Measurements from ENCODE around the gene PDE9A.

The PDE9A gene

GRCh38 chr21:42754270-42754933, 101.0 kb downstream of the PDE9A start:
- no peak overlapping the region for H3K4me2 ChIP-seq (ENCODE audit: low read length)
- H3K9me3 ChIP-seq (replicated peaks; ENCODE audit: low read length) = no peaks in the 10 kb centered on the region
- no peak overlapping the region for H3K9ac ChIP-seq (ENCODE audit: low read depth, low read length)
- no peaks in the 10 kb centered on the region for H3K4me1 ChIP-seq (ENCODE audit: control insufficient read depth, insufficient read depth, low read length)
- H3K4me3 ChIP-seq (ENCODE audit: low read length) = no peak overlapping the region
- H3K36me3 ChIP-seq (ENCODE audit: insufficient read depth, low read length) = no peaks in the 10 kb centered on the region
- H3K27me3 ChIP-seq (ENCODE audit: control insufficient read depth, insufficient read depth, low read length) = peaks cover 41% of the 10 kb centered on the region

GRCh38 chr21:42755031-42755665, 101.7 kb downstream of the PDE9A start:
- Histone ChIP-seq H3K36me3 (ENCODE audit: insufficient read depth, low read length) (no peaks in the 10 kb centered on the region), H3K9ac (ENCODE audit: low read depth, low read length) (no peak overlapping the region), H3K9me3 (replicated peaks; ENCODE audit: low read length) (no peaks in the 10 kb centered on the region), H3K4me3 (ENCODE audit: low read length) (no peak overlapping the region), H3K4me1 (ENCODE audit: control insufficient read depth, insufficient read depth, low read length) (no peaks in the 10 kb centered on the region), H3K4me2 (ENCODE audit: low read length) (no peak overlapping the region), H3K27me3 (ENCODE audit: control insufficient read depth, insufficient read depth, low read length) (peaks cover 39% of the 10 kb centered on the region)

- Histone ChIP-seq H3K36me3 (ENCODE audit: insufficient read depth, low read length) (no peaks in the 10 kb centered on the region), H3K4me3 (ENCODE audit: low read length) (no peak overlapping the region), H3K4me1 (ENCODE audit: control insufficient read depth, insufficient read depth, low read length) (no peaks in the 10 kb centered on the region), H3K4me2 (ENCODE audit: low read length) (no peak overlapping the region), H3K27me3 (ENCODE audit: control insufficient read depth, insufficient read depth, low read length) (peaks cover 39% of the 10 kb centered on the region), H3K9ac (ENCODE audit: low read depth, low read length) (no peak overlapping the region), H3K9me3 (replicated peaks; ENCODE audit: low read length) (no peaks in the 10 kb centered on the region)
Measured at GRCh38 chr21:42755766-42756579, 102.6 kb downstream of the PDE9A start.

- H3K4me3 ChIP-seq (ENCODE audit: low read length) = no peak overlapping the region
- no peaks in the 10 kb centered on the region for H3K4me1 ChIP-seq (ENCODE audit: control insufficient read depth, insufficient read depth, low read length)
- H3K27me3 ChIP-seq (ENCODE audit: control insufficient read depth, insufficient read depth, low read length) = peaks cover 39% of the 10 kb centered on the region
- no peak overlapping the region for H3K9ac ChIP-seq (ENCODE audit: low read depth, low read length)
- H3K36me3 ChIP-seq (ENCODE audit: insufficient read depth, low read length) = no peaks in the 10 kb centered on the region
- no peak overlapping the region for H3K4me2 ChIP-seq (ENCODE audit: low read length)
- H3K9me3 ChIP-seq (replicated peaks; ENCODE audit: low read length) = no peaks in the 10 kb centered on the region
Measured at GRCh38 chr21:42756580-42757250, 103.3 kb downstream of the PDE9A start.

GRCh38 chr21:42757422-42757821, 104.0 kb downstream of the PDE9A start:
- H3K36me3 ChIP-seq (ENCODE audit: insufficient read depth, low read length) = no peaks in the 10 kb centered on the region
- no peaks in the 10 kb centered on the region for H3K9me3 ChIP-seq (replicated peaks; ENCODE audit: low read length)
- no peak overlapping the region for H3K4me2 ChIP-seq (ENCODE audit: low read length)
- H3K4me1 ChIP-seq (ENCODE audit: control insufficient read depth, insufficient read depth, low read length) = no peaks in the 10 kb centered on the region
- H3K27me3 ChIP-seq (ENCODE audit: control insufficient read depth, insufficient read depth, low read length) = peaks cover 36% of the 10 kb centered on the region
- H3K9ac ChIP-seq (ENCODE audit: low read depth, low read length) = no peak overlapping the region
- no peak overlapping the region for H3K4me3 ChIP-seq (ENCODE audit: low read length)

GRCh38 chr21:42757826-42758655, 104.6 kb downstream of the PDE9A start:
- Histone ChIP-seq H3K9me3 (replicated peaks; ENCODE audit: low read length) (no peaks in the 10 kb centered on the region), H3K9ac (ENCODE audit: low read depth, low read length) (no peak overlapping the region), H3K4me3 (ENCODE audit: low read length) (no peak overlapping the region), H3K36me3 (ENCODE audit: insufficient read depth, low read length) (no peaks in the 10 kb centered on the region), H3K4me2 (ENCODE audit: low read length) (no peak overlapping the region), H3K27me3 (ENCODE audit: control insufficient read depth, insufficient read depth, low read length) (peaks cover 36% of the 10 kb centered on the region), H3K4me1 (ENCODE audit: control insufficient read depth, insufficient read depth, low read length) (no peaks in the 10 kb centered on the region)

GRCh38 chr21:42758721-42759593, 105.5 kb downstream of the PDE9A start:
- Histone ChIP-seq H3K4me1 (ENCODE audit: control insufficient read depth, insufficient read depth, low read length) (no peaks in the 10 kb centered on the region), H3K9ac (ENCODE audit: low read depth, low read length) (no peak overlapping the region), H3K4me3 (ENCODE audit: low read length) (no peak overlapping the region), H3K9me3 (replicated peaks; ENCODE audit: low read length) (no peaks in the 10 kb centered on the region), H3K4me2 (ENCODE audit: low read length) (no peak overlapping the region), H3K36me3 (ENCODE audit: insufficient read depth, low read length) (no peaks in the 10 kb centered on the region), H3K27me3 (ENCODE audit: control insufficient read depth, insufficient read depth, low read length) (peaks cover 36% of the 10 kb centered on the region)

GRCh38 chr21:42759594-42759927, 106.1 kb downstream of the PDE9A start:
- no peaks in the 10 kb centered on the region for H3K36me3 ChIP-seq (ENCODE audit: insufficient read depth, low read length)
- no peak overlapping the region for H3K9ac ChIP-seq (ENCODE audit: low read depth, low read length)

GRCh38 chr21:42760361-42760950, 107.0 kb downstream of the PDE9A start:
- Histone ChIP-seq H3K4me2 (ENCODE audit: low read length) (no peak overlapping the region), H3K27me3 (ENCODE audit: control insufficient read depth, insufficient read depth, low read length) (peaks cover 24% of the 10 kb centered on the region), H3K36me3 (ENCODE audit: insufficient read depth, low read length) (no peaks in the 10 kb centered on the region), H3K9me3 (replicated peaks; ENCODE audit: low read length) (no peaks in the 10 kb centered on the region), H3K4me3 (ENCODE audit: low read length) (no peak overlapping the region), H3K9ac (ENCODE audit: low read depth, low read length) (no peak overlapping the region), H3K4me1 (ENCODE audit: control insufficient read depth, insufficient read depth, low read length) (no peaks in the 10 kb centered on the region)

More at GRCh38 chr21:42759594-42759927, 106.1 kb downstream of the PDE9A start:
- Histone ChIP-seq H3K4me1 (ENCODE audit: control insufficient read depth, insufficient read depth, low read length) (no peaks in the 10 kb centered on the region), H3K4me3 (ENCODE audit: low read length) (no peak overlapping the region), H3K9me3 (replicated peaks; ENCODE audit: low read length) (no peaks in the 10 kb centered on the region), H3K4me2 (ENCODE audit: low read length) (no peak overlapping the region), H3K27me3 (ENCODE audit: control insufficient read depth, insufficient read depth, low read length) (peaks cover 31% of the 10 kb centered on the region)
